GM18867 (cell line): ENCODE results near the gene BCAS4.

Experiments used
- ATAC-seq: cut with Tn5 transposase; IDR thresholded peaks from one replicate; pipeline ENCODE4 v1.9.1; 2021; ENCODE audit warnings: mild to moderate bottlenecking, moderate library complexity; ENCODE audit not compliant: unreplicated experiment

The BCAS4 gene

DNA sequence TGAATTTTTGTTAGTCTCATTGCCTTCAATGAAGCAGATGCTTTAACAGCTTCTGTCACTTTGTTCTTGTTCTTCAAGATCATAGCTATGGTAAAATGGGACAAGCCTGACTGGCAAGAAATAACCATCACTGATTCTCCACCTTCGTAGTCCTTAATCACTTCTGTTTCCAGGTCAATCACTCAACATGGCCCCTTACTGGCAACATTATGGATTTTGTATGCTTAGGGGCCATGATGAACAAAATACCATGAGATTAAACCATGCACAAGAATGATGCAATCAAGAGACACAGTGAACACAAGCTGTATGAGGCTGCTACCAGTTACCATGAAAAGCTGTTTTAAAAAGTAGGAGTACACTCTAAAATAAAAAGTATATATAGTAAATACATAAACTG is 103.6 kb downstream of the BCAS4 start:
- no peak for ATAC-seq

GRCh38 chr20:50900261-50900660 is 105.4 kb downstream of the BCAS4 start:
- no peak for ATAC-seq

DNA sequence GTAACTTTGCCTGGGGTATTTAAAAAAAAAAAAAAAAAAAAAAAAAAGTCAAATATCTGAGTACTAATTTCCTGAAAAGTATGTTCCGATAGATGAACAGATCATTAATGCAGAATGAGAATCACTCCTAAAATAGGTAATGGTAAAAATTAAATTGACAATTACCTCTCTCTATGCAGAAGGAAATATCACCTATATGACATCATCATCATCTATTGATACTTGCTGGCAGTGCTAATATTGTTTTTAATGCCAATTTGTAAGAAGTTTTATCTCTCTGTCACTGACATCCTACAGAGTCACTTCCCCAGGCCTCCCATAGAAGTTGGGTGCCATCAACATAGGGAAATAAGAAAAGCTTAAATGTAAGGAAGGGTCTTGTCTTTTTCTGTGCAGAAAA is 106.4 kb downstream of the BCAS4 start:
- no peak for ATAC-seq

DNA sequence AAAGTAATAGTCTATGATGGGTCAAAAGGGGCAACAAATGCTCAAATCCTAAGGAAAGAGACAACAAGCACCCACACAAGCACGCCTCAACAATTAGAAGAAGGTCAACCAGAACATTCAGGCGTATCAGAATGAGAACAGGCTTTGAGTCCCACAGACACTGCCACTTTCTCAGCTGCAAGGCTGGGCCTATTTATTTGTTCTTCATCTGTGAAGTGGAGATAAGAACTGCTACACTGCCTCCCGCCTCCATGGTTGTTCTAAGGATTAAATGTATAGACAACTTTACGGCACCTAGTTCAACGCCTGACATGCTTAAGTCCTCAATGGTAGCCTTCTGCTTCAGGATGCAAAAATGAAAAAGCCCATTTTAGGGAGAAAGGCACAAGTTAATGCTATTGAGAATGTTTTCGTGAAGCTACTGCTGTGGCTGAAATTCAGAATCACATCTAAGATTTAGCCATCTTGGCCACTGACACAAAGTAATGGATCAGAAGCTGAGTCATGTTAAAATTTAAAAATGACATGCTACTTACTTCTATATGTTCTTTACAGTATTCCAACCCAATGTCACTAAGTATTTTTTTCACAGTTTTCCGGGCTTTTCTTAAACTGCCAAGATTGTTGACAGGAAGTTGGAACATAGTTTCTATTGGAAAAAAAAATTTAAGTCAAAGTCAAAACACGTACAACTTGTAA is 108.6 kb downstream of the BCAS4 start:
- ATAC-seq, result no peak

DNA sequence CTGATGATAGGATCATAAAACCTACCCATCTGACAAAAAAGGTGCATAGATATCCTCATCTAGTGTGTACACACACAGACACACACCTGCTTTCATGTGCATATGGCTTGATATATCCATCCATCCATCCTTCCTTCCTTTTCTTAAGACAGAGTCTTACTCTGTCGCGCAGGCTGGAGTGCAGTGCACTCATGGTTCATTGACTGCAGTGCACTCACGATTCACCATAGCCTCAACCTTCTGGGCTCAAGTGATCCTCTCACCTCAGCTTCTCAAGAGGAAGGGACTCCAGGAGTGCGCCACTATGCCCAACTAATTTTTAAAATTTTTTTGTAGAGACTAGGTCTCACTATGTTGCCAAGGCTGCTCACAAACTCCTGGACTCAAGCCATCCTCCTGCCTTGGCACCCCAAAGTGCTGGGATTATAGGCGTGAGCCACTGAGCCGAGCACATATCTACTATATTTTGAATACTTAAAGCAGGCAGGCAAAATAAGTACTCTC is 109.3 kb downstream of the BCAS4 start:
- ATAC-seq, result no peak

DNA sequence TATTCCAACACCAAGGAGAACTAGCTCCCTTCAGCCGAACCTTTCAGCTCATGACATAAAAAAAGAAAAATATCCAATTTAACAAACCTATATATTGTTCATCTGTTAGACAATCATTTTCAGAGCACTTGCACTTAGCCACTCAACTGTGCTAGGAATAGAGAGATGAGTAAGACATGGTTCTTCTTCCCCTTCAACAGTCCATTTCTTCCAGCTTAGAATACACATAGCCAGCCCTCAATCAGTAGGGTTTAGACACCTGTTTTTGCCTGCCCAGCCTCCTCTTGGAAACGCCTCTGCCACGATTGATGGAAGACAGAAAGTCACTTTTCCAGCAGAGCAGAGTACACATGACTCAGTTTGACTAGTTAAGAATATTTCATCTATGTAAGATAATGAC is 114.6 kb downstream of the BCAS4 start:
- no peak for ATAC-seq

DNA sequence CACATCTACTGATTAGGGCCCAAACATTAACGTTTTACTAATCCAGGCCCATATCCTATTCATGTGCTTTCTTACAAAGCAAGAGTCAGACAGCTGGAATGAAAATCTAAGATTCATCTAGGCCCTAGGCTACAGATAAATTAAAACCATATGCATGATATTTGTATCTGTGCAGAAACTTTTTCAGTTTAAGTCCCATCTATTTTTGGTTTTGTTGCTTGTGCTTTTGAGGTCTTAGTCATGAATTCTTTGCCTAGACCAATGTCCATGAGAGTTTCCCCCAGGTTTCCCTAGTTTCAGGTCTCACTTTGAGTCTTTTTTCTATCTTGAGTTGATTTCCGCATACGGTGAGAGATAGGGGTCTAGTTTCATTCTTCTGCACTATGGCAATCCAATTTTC is 116.2 kb downstream of the BCAS4 start:
- no peak for ATAC-seq

DNA sequence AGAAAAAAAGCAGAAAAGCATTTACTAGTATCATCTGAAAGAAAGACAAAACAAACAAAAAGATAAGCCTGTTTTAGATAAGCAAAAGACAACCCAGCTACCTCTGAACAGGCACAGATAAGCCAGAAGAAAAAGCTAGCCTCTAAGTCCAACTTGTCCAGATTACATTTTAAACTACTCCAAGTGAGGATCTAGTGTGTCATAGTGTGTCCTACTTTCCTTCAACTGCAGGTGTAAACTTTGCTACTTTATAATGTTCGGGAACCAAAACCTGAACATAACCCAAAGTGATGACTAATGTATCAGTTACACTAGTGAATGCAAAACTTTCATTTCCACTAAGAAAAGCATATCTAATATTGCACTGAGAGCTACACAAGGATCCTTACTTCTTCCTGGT is 116.9 kb downstream of the BCAS4 start:
- ATAC-seq, result peak; percentile 66

GRCh38 chr20:50913690-50914375 is 119.0 kb downstream of the BCAS4 start:
- ATAC-seq, result no peak

- ATAC-seq, result no peak
Measured at GRCh38 chr20:50915424-50915823, 120.6 kb downstream of the BCAS4 start.

DNA sequence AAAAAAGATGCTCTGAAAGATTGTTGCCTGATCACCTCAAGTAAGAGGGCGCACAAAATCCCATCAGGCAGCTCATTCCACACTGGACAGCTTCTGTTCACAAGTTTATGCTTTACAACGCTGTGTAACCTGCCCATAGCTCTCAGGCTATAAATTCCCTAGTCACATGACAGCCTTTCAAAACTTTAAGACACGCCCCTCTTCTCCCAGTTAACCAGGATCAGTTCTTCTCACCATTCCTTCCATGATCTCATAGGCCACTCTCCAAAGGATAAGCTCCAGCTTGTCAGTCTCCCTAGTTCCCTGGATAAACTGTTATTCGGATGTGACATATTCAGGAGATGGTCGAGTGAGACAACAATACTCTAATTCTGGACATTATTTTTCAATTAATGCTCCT is 121.4 kb downstream of the BCAS4 start:
- no peak for ATAC-seq

- no peak for ATAC-seq
Measured at GRCh38 chr20:50916934-50917333, 122.1 kb downstream of the BCAS4 start.

DNA sequence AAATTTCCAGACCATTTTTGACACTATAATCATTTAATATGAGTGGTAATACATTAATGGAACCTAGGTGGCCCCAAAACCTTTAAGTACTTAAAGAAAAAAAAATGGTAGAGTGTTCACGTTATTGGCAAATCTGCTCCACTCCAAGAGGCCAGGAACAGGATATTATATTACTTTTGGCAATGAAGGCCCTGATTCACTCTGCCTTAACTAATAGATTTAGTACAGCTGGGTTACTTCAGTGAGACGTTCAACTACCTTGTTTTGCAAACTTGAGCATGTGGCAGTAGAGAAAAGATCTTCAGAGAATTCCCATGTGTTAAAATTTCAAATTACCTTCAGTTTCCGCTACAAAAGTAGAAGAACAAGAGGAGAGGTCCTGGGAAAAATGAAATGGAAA is 123.5 kb downstream of the BCAS4 start:
- no peak for ATAC-seq

- ATAC-seq, result no peak
Measured at GRCh38 chr20:50919567-50919966, 124.7 kb downstream of the BCAS4 start.

DNA sequence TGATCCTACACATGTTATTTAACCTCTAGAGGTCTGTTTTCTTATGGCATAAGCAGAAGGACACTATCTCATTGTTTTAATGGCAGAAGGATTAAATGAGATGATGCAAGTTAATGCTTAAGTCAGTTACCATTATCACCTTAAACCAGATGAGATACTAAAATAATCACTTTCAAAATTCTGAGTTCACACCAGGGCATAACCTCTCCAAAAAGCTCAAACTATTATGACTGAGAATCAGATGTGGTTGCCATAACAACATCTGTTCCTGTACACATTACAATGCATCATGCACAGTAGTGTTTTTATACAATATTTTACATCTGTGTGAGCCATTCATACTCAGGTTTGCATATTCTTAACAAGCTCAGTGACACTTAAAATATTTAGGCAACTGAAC is 126.1 kb downstream of the BCAS4 start:
- peak; percentile 42 for ATAC-seq

- ATAC-seq, result no peak
Measured at GRCh38 chr20:50921803-50922501, 127.1 kb downstream of the BCAS4 start.

- no peak for ATAC-seq
Measured at GRCh38 chr20:50924261-50924920, 129.5 kb downstream of the BCAS4 start.

DNA sequence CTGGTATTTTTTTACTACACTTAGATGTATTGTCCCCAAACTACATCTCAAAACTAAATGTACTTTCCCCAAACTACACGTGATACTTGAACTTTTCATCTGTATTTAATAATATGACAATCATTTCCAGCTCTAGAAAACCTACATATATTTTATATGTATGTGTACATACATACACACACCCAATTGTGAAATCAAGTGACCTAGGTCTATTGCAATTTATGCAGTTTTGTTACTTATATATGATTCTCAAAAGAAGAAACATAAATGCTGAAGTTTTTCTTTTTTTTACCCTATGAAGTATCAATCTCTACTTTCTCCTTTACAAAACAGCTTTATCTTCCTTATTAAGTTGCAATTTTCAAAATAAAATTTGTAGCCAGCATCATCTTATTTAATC is 131.7 kb downstream of the BCAS4 start:
- ATAC-seq, result no peak
